Cardiac septum (tissue), 1 donor: Measurements from ENCODE around the gene CALML6. TPM values are rescaled to one million over a fixed set of nuclear protein-coding genes. Genes with fewer than 3 reads are reported as not detected.

Source experiments
- DNase-seq: peaks from one replicate; pipeline ENCODE4 v3.0.0-alpha.2; 2020; ENCODE audit warnings: low spot score
- intact Hi-C: fragments of 100-400 bp; cut with DNase I; formaldehyde crosslinking; loops from one replicate; pipeline ENCODE4 v1.14.0; 2022
- total RNA-seq: library from RNA; stranded (reverse); fragmentation: NEBNext Ultra II Directional; extraction: Animal tissue kit (Norgen Biotek cat#: 25700); gene quantifications from one replicate; pipeline ENCODE4 v1.2.1, GENCODE V29; 2021
- donor health status: DM: no; HTN: no; CAD: no.

Gene CALML6
- total RNA-seq, 1 donor from 2014 or later, result 0.16 TPM

GRCh38 chr1:1938613-1939295 is 23.7 kb downstream of the CALML6 start:
- intact Hi-C loops, result no loop called here

DNA sequence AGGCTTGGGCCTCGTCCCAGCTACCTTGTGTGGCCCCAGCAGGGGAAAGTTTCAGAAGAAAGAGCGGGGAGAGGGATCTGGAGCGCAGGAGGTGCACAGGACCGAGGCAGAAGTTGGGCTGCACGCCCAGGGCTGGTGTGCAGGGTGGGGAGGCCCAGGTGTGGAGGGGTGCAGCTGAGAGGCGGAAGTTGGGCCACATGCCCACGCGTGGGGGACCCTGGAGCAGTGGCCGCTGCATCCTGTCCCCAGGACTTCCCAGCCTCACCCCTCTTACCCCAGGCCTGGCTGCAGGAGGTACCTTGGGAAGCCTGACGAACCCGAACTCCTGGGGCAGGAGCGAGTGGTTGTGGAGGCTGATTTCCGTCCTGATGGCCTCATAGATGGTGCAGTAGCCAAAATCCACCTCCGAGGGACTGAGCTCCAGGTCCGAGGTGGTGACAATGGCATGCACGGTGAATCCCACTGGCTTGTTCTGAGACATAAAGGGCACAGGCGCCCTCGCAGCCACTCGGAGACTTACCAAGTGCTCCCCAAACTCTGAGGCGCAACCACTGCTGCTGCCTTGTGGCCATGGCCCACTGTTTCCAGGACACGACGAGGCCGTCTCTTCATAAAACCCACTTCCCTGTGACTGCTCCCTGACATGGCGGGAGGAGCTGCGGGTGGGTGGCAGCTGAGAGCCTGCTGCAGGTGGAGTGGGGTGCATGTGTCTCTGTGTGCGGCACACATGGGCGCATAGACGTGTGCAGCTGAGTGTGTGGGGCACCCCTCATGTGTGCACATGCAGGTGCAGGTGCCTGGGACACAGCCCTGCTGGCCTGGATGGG is 24.4 kb downstream of the CALML6 start:
- intact Hi-C loops, result no loop called here
- no peak for DNase-seq

More at GRCh38 chr1:1938613-1939295, 23.7 kb downstream of the CALML6 start:
- DNase-seq, result no peak

DNA sequence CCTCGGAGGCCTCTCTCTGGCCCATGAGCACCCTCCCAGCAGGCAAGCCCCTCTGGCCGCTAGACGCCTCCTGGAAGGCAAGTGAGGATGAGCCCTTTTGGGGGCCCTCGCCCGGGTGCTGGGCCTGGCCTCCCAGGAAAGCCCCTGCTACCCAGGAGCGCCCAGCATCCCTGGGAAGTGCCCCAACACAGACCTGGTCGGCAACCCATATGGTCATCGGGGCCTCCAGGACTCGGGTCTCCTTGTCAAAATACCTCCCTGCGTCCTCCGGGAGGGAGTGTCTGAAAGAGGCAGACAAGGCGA is 25.0 kb downstream of the CALML6 start:
- intact Hi-C loops, result no loop called here
- no peak for DNase-seq

- no peak for DNase-seq
- intact Hi-C loops, result no loop called here
These were observed 26.3 kb downstream of the CALML6 start for GRCh38 chr1:1941211-1941841.

- no peak for DNase-seq
- intact Hi-C loops, result no loop called here
These were observed 27.1 kb downstream of the CALML6 start for GRCh38 chr1:1941868-1942752.

DNA sequence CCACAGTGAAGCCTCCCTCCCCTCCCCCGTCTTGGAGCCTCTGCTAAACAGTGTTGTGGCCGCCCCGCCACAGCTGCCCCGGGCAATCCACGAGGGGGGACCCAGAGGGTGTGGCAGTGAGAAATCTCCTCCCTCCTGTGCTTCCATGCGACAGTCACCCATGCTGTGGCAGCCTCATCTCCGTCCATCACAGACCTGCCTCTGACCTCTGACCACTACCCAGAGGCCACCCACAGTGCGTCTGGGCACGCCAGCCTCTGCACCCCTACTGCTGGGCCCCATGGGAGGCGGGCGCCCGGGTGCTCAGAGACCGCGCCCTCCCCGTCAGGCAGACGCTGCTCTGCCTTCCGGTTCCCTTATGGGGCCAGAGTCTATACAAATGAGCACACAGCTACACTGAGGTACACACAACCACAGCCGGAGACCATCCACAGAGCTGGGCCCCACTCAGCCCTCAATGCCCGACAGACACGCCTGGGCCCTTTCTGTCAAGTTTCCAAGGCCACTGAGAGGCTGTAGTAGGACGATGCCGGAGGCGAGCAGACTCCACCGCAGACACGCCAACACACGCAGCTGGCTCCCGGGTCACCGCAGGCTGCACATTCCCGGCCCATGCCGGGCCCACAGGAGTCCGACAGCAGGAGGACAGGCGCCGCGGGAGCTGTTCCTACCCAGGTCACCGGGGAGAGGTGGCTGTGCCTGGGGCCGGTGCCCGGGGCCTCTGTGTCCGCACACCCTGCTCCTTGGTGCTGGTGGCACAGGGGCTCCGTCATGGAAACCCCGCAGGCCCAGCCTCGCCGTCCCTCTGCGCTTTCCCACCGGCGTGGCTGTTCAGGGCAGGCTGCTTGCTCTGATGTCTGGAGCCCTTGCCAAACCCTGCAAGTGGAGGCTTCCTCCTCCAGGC is 27.9 kb downstream of the CALML6 start:
- no peak for DNase-seq
- intact Hi-C loops, result no loop called here

DNA sequence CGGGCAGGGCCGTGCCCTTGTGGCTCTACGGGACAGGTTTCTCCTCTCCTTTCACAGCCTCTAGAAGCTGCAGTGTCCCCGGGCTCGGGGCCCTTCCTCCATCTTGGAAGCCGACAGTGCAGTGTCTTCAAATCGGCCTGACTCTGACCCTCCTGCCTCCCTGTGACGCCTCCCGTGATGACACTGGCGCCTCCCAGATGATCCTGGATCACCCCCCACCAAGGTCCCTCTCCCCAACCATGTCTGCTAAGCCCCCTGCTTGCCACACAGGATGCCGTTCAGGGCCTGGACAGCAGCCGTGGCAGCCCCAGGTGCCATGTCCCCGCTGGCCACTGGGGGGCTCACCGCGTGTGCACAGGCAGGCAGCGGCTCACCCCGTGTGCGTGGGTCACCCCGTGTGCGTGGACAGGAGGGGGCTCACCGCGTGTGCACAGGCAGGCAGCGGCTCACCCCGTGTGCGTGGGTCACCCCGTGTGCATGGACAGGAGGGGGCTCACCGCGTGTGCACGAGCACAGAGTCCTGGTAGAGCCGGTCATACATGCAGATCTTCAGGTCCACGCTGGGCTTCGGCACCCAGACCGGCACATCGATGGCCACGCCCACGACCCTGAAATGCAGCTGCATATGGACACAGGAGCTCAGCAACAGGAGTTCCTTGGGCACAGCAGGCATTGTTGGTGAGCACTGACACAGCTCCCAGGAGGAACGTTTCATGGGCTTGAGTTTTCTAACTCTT is 28.9 kb downstream of the CALML6 start:
- intact Hi-C loops, result loop anchor here (1.0 kb wide), 1 partner anchor 102 kb away; no protein-coding TSS in a partner anchor
- DNase-seq, result no peak

GRCh38 chr1:1945782-1946393 is 30.8 kb downstream of the CALML6 start:
- no peak for DNase-seq

DNA sequence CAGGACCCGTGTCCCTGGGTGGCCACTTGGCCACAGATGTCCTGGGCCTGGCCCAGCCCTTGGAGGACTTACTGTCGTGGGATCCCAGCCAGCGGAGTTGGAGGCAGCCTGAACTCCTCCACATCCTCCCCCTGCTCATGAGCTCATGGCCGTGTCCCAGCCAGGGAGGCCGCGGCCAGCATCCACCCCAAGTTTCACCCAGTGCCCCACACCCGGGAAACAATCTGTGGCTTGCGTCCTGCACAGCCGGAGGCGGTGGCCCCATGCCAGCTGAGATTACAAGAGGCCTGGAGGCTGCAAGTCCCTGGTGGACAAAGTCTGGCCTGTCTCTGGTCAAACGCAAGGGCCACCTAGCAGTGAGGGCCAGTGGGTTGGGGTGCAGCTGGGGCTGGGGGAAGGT is 31.5 kb downstream of the CALML6 start:
- DNase-seq, result no peak
- intact Hi-C loops, result no loop called here

More at GRCh38 chr1:1945782-1946393, 30.8 kb downstream of the CALML6 start:
- intact Hi-C loops, result no loop called here

DNA sequence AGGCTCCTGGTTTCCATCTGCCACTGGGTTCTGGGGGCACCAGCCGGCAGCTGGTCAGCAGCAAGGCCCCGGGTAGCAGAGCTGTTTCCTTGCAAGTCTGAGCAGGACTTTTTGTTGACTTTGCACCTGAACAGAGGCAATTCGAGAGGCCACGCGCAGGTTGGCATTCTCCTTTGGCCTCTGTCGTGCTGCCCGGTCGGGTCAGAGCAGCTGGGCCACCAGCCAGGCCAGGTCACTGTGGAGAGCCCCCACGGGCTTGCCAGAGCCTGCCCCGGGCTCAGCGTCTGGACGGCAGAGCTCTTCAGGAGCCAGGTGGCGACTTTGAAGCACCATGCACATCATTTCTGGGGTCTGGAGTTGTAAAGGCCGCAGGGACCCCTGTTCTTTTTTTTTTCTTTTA is 32.4 kb downstream of the CALML6 start:
- intact Hi-C loops, result no loop called here
- no peak for DNase-seq

DNA sequence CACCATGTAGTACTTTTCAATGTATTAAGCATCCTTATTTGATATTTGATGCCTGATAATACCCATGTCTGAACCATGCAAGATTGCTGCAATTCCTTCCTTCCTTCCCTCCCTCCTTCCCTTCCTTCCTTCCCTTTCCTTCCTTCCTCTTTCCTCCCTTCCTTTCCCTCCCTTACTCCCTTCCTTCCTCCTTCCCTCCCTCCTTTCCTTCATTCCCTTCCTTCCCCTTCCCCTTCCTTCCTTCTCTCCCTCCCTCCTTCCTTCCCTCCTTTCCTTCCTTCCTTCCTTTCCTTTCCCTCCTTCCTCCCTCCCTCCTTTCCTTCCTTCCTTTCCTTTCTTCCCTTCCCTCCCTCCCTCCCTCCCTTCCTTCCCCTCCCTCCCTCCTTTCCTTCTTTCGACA is 33.7 kb downstream of the CALML6 start:
- intact Hi-C loops, result no loop called here

GRCh38 chr1:1950940-1951339 is 35.9 kb downstream of the CALML6 start:
- intact Hi-C loops, result no loop called here
- DNase-seq, result no peak

More for the DNA sequence above, 33.7 kb downstream of the CALML6 start:
- no peak for DNase-seq

DNA sequence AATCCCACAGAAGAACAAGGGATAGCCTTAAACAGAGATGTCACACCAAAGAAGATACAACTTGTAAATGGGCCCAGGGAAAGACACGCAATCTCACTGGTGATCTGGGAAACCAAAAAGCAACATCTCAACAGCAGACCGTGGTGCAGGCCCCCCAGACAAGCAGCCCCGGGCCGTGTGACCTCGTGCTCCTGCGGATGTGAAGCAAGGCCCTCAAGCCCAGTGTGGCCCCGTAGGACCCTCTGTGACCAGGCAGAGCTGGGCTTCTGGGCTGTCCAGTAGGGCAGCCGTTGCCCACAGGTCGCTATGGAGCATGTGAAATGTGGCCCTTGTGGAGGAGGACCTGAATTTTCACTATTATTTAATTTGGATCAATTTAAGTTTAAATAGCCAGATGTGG is 39.0 kb downstream of the CALML6 start:
- intact Hi-C loops, result no loop called here
- DNase-seq, result no peak

GRCh38 chr1:1954831-1955441 is 39.9 kb downstream of the CALML6 start:
- DNase-seq, result no peak

DNA sequence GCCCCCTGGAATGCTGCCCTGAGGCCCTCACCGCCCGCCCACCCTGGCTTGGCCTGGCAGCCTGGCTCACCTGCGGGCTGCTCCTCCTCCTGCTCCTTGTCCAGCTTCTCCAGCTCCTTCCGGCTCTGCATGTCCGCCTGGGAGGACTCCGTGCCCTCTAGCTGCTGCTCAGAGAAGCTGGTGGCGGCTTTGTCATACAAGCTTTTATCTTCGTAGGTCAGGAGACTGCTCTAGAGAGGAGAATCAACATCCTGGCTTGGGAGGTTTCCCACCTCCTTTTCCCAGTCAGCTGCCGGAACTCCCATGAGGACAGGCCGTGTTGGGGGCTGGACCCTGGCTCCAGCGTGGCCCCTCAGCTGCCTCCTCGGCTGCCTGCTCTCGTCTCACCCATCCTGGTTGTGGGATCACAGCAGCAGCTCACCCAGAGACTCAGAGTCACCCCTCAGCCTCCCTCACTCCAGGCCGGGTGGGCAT is 40.6 kb downstream of the CALML6 start:
- intact Hi-C loops, result no loop called here
- DNase-seq, result no peak

More at GRCh38 chr1:1954831-1955441, 39.9 kb downstream of the CALML6 start:
- intact Hi-C loops, result no loop called here

DNA sequence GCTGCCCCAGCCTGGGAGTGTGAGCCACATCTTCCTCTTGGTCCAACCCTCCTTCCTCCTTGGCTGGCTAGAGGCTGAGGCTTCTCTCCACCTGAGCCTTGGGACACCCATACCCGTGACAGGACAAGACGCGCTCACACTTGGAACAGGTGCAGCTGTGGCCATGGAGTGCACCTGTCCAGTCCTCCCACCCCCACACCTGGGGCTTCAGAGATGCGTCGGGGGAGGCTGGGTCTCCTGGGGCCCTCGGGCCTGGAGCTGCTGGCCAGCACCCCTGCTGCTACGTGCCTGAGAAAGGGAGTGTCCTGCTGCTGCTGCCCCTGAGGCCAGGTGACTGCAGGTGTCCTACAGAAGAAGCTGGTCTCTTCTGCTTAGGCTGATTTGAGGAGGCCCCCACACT is 41.0 kb downstream of the CALML6 start:
- intact Hi-C loops, result no loop called here

More for the DNA sequence above, 41.0 kb downstream of the CALML6 start:
- no peak for DNase-seq
